GM12878 (cell line): Measurements from ENCODE around the gene MN1. TPM values are rescaled to one million over a fixed set of nuclear protein-coding genes. Genes with fewer than 3 reads are reported as not detected.

Experiments
- ATAC-seq: fragments of 200-7000 bp; cut with Tn5 transposase; 3 replicates; pipeline ENCODE4 v1.9.1; 2020; ENCODE audit warnings: mild to moderate bottlenecking, moderate library complexity
- BruUV-seq: library from RNA; stranded (reverse); fragments of 400-500 nt; replicated peaks from 2 replicates; lab custom pipeline; 2021; lab: Mats Ljungman, UMichigan
- CTCF ChIA-PET: fragments of 300-600 bp; sonication (Branson Sonifier 250); formaldehyde crosslinking; extraction: SDS; loops from one replicate; lab custom pipeline; 2021; ENCODE audit warnings: inconsistent platforms; lab: Yijun Ruan, JAX
- POLR2A ChIA-PET: fragments of 350-600 bp; formaldehyde crosslinking; extraction: SDS; loops from one replicate; lab custom pipeline; 2021; ENCODE audit warnings: inconsistent platforms; lab: Charles Lee
- RAD21 ChIA-PET: fragments of 300-600 bp; sonication (Branson Sonifier 250); formaldehyde crosslinking; loops from one replicate; lab custom pipeline; 2023; ENCODE audit warnings: antibody characterized with exemption; ENCODE audit not compliant: unreplicated experiment; lab: Charles Lee
- SMC1A ChIA-PET: fragments of 300-600 bp; sonication (Branson Sonifier 250); formaldehyde crosslinking; loops from one replicate; lab custom pipeline; 2023; ENCODE audit not compliant: unreplicated experiment, uncharacterized antibody; lab: Charles Lee
- DNase-seq: peaks from one replicate; pipeline ENCODE4 v3.0.0-alpha.2; 2011; ENCODE audit warnings: low read depth, low spot score
- FAIRE-seq: peaks from 3 replicates; lab custom pipeline; 2011; peaks lifted over from hg19 to GRCh38; lab: Jason Lieb, UNC
- H2AFZ ChIP-seq: 2 replicates; pipeline ENCODE4 v1.6.0; 2011; ENCODE audit warnings: low read depth, low read length, control low read depth; ENCODE audit not compliant: control insufficient read depth
- H3K27ac ChIP-seq: 2 replicates; pipeline ENCODE4 v1.5.1; 2011; ENCODE audit warnings: control low read depth; ENCODE audit not compliant: control insufficient read depth, insufficient read depth
- H3K27me3 ChIP-seq, 2 experiments: replicated peaks in 1 of 2; 2 replicates each; pipeline versions ENCODE4 v1.6.0 to v1.6.1; 2011; ENCODE audit warnings: low read length in 1 of 2; ENCODE audit not compliant: control insufficient read depth in 2 of 2, insufficient read depth in 2 of 2
- H3K36me3 ChIP-seq, 2 experiments: 2 replicates each; pipeline ENCODE4 v1.5.1; 2011; ENCODE audit warnings: low read length in 1 of 2; ENCODE audit not compliant: control insufficient read depth in 2 of 2, insufficient read depth in 2 of 2
- H3K4me1 ChIP-seq: 2 replicates; pipeline ENCODE4 v1.6.1; 2011; ENCODE audit warnings: mild to moderate bottlenecking, low read length, moderate library complexity, mixed read lengths; ENCODE audit not compliant: control insufficient read depth, insufficient read depth
- H3K4me2 ChIP-seq: 2 replicates; pipeline ENCODE4 v1.6.0; 2011; ENCODE audit warnings: control low read depth; ENCODE audit not compliant: control insufficient read depth, insufficient read depth
- H3K4me3 ChIP-seq: fragments of 200-600 bp; sonication (generic); 2 replicates; pipeline ENCODE4 v1.5.1; 2016
- H3K79me2 ChIP-seq: 2 replicates; pipeline ENCODE4 v1.6.0; 2011; ENCODE audit warnings: low read length; ENCODE audit not compliant: control insufficient read depth, insufficient read depth
- H3K9ac ChIP-seq: 2 replicates; pipeline ENCODE4 v1.8.0; 2011; ENCODE audit warnings: low read length, control low read depth, mixed read lengths; ENCODE audit not compliant: control insufficient read depth, insufficient read depth
- H3K9me3 ChIP-seq: replicated peaks from 3 replicates; pipeline ENCODE4 v1.5.1; 2011; ENCODE audit warnings: mild to moderate bottlenecking, low read length; ENCODE audit not compliant: control insufficient read depth, insufficient read depth
- H4K20me1 ChIP-seq: 2 replicates; pipeline ENCODE4 v1.6.0; 2011; ENCODE audit not compliant: control insufficient read depth, insufficient read depth
- CREB1 ChIP-seq: IDR thresholded peaks from 2 replicates; pipeline ENCODE4 v1.6.1; 2012; ENCODE audit warnings: low read depth, mild to moderate bottlenecking, inconsistent platforms
- ELK1 ChIP-seq: IDR thresholded peaks from 2 replicates; pipeline ENCODE4 v1.6.1; 2012; ENCODE audit warnings: low read depth, low read length, improper control_type of control experiment
- HDAC2 ChIP-seq: fragments of 200-600 bp; sonication (generic); IDR thresholded peaks from 2 replicates; pipeline ENCODE4 v1.6.1; 2017
- MLLT1 ChIP-seq: fragments of 450-650 bp; IDR thresholded peaks from 2 replicates; pipeline ENCODE4 v1.6.1; 2016; ENCODE audit warnings: mild to moderate bottlenecking
- NFYA ChIP-seq: IDR thresholded peaks from 2 replicates; pipeline ENCODE4 v1.6.1; 2011; ENCODE audit warnings: low read depth, mild to moderate bottlenecking, low read length, improper control_type of control experiment, borderline replicate concordance
- PKNOX1 ChIP-seq: fragments of 450-650 bp; IDR thresholded peaks from 2 replicates; pipeline ENCODE4 v1.6.1; 2016; ENCODE audit warnings: mild to moderate bottlenecking
- REST ChIP-seq: IDR thresholded peaks from 2 replicates; pipeline ENCODE4 v1.6.1; 2012; ENCODE audit warnings: mild to moderate bottlenecking, low read depth, low read length
- SREBF1 ChIP-seq: IDR thresholded peaks from 2 replicates; pipeline ENCODE4 v1.6.1; 2012; ENCODE audit warnings: mild to moderate bottlenecking, low read length
- ZBTB40 ChIP-seq: fragments of 450-650 bp; IDR thresholded peaks from 2 replicates; pipeline ENCODE4 v1.6.1; 2016; ENCODE audit warnings: mild to moderate bottlenecking, moderate library complexity, borderline replicate concordance
- WGBS: methylation state at CpG from one replicate; pipeline ENCODE4 v1.1.6; 2016; ENCODE audit warnings: low lambda C conversion rate; ENCODE audit not compliant: insufficient replicate concordance, insufficient coverage; ENCODE audit errors: missing lambda C conversion rate; 5-methylcytosine and 5-hydroxymethylcytosine counted together
- in situ Hi-C: fragments of 300-500 bp; cut with MboI; formaldehyde crosslinking; loops from 9 replicates; pipeline ENCODE4 v1.14.3; 2018; ENCODE audit warnings: mixed read lengths
- intact Hi-C: fragments of 100-400 bp; cut with micrococcal nuclease; formaldehyde crosslinking; loops from one replicate; pipeline ENCODE4 v1.14.2; 2022; ENCODE audit not compliant: unreplicated experiment
- polyA plus RNA-seq, 11 experiments: library from polyadenylated mRNA; depleted of rRNA in 4 of 11; unstranded in 6 of 11; stranded (reverse) in 5 of 11; fragments of >200 nt; fragmentation: Nextera tagmentation in 4 of 11; fragmentation: Illumina TruSeq in 1 of 11; extraction: Ambion mirVana in 4 of 11; extraction: Trizol in 1 of 11; gene quantifications; 1 replicate in 1 of 11; 2 replicates in 10 of 11; pipeline versions ENCODE4 v1.2.1 to v1.2.3, GENCODE V29; 2011 to 2016; ENCODE audit warnings: inconsistent platforms in 2 of 11, missing spikeins in 2 of 11, low read depth in 1 of 11
- total RNA-seq, 4 experiments: library from RNA; depleted of rRNA in 3 of 4; stranded (reverse); fragments of >200 nt in 3 of 4; fragmentation: Illumina TruSeq in 1 of 4; extraction: Trizol in 1 of 4; gene quantifications; 2 replicates each; pipeline versions ENCODE4 v1.2.1 to v1.2.3, GENCODE V29; 2013 to 2021

MN1 gene
- total and polyA plus RNA-seq, 10 of the 15 experiments (the other 5 are each of a cell fraction or from before 2014, with no cell fraction given): under 0.01 to 0.24 (median 0.03) TPM; not detected in 3

- no peak overlapping the region for H3K4me3 ChIP-seq
- H3K9me3 ChIP-seq: no peaks in the 10 kb centered on the region
- H3K4me2 ChIP-seq: no peak overlapping the region
- H3K9ac ChIP-seq: no peak overlapping the region
- no peaks in the 10 kb centered on the region for H3K79me2 ChIP-seq
- no peaks in the 10 kb centered on the region for H3K4me1 ChIP-seq
- no peak overlapping the region for H2AFZ ChIP-seq
- BruUV-seq: no TSS peak
- H3K36me3 ChIP-seq: no peaks in the 10 kb centered on the region
- intact Hi-C loops: no loop called here
- ATAC-seq (no peak), FAIRE-seq (no peak), DNase-seq (no peak)
- WGBS: 49% methylated on average over 4 of the region's 4 CpGs
- ChIA-PET CTCF (no interaction called here), SMC1A (no interaction called here), RAD21 (no interaction called here), POLR2A (no interaction called here)
- no peaks in the 10 kb centered on the region for H4K20me1 ChIP-seq
- no peak overlapping the region for H3K27ac ChIP-seq
- in situ Hi-C loops: no loop called here
- H3K27me3 ChIP-seq: peaks cover 0 to 1% of the 10 kb centered on the region in 2 experiments; a peak in 2 of 4 replicates
- TF ChIP-seq CREB1 (no peak), ELK1 (no peak), PKNOX1 (no peak), REST (no peak), MLLT1 (no peak), NFYA (no peak), SREBF1 (no peak), ZBTB40 (no peak), HDAC2 (no peak)
Observed at GRCh38 chr22:27752771-27753170, 48.8 kb downstream of the MN1 start.
